Adrenal gland (tissue), 12 donors: Measurements from ENCODE around the gene ITGA1. TPM values are rescaled to one million over a fixed set of nuclear protein-coding genes. Genes with fewer than 3 reads are reported as not detected.

Experiments
- DNase-seq, 7 donors: peaks; one replicate each; pipeline ENCODE4 v3.0.0-alpha.2; 2019 to 2020
- H3K27ac ChIP-seq, 5 donors: fragments of 200-600 bp; sonication (generic) in 4 of 5; 1 replicate in 3 of 5; 2 replicates in 2 of 5; pipeline versions ENCODE4 v1.5.1 to v1.8.0; 2016 to 2020; ENCODE audit warnings: mild to moderate bottlenecking in 1 of 5
- H3K27me3 ChIP-seq: fragments of 200-600 bp; 2 replicates; pipeline ENCODE4 v1.8.0; 2021
- H3K36me3 ChIP-seq, 2 donors: fragments of 200-600 bp; replicated peaks in 1 of 2; 1 replicate in 1 of 2; 2 replicates in 1 of 2; pipeline versions ENCODE4 v1.5.1 to v1.8.0; 2018 to 2022
- H3K4me1 ChIP-seq, 2 donors: fragments of 200-600 bp; replicated peaks in 1 of 2; 1 replicate in 1 of 2; 2 replicates in 1 of 2; pipeline versions ENCODE4 v1.5.1 to v1.8.0; 2018 to 2021
- H3K4me3 ChIP-seq, 4 donors: fragments of 200-600 bp; sonication (generic) in 3 of 4; one replicate each; pipeline ENCODE4 v1.5.1; 2016 to 2018
- H3K9me3 ChIP-seq, 3 donors: fragments of 200-600 bp; sonication (generic) in 1 of 3; replicated peaks in 1 of 3; 1 replicate in 2 of 3; 2 replicates in 1 of 3; pipeline versions ENCODE4 v1.5.1 to v1.8.0; 2016 to 2021
- CTCF ChIP-seq, 6 experiments: fragments of 450-650 bp in 4 of 6; fragments of 200-600 bp in 2 of 6; sonication (generic) in 1 of 6; IDR thresholded peaks; 1 replicate in 5 of 6; 2 replicates in 1 of 6; pipeline versions ENCODE4 v1.5.1 to v1.8.0; 2016 to 2021; ENCODE audit warnings: antibody characterized with exemption in 6 of 6, mild to moderate bottlenecking in 2 of 6, moderate library complexity in 1 of 6
- POLR2A ChIP-seq, 2 donors: fragments of 450-650 bp; IDR thresholded peaks; one replicate each; pipeline ENCODE4 v1.6.1; 2017; ENCODE audit warnings: antibody characterized with exemption in 2 of 2, mild to moderate bottlenecking in 2 of 2, moderate library complexity in 1 of 2
- WGBS, 4 donors: extraction: QIAGEN DNeasy Blood & Tissue Kit in 2 of 4; methylation state at CpG; one replicate each; pipeline versions ENCODE4 v1.1.5 to v1.1.7; 2013 to 2017; 5-methylcytosine and 5-hydroxymethylcytosine counted together
- intact Hi-C, 2 donors: fragments of 100-400 bp; cut with DNase I; formaldehyde crosslinking; loops; one replicate each; pipeline versions ENCODE4 v1.14.1 to v1.15.0; 2022 to 2023
- polyA plus RNA-seq, 3 donors: library from polyadenylated mRNA; stranded (reverse); fragments of 200-250 nt in 2 of 3; fragments of 350-450 nt in 1 of 3; fragmentation: Illumina TruSeq in 1 of 3; extraction: RNeasy Lipid Tissue Mini Kit (QIAGEN cat#74804) in 1 of 3; gene quantifications; one replicate each; pipeline ENCODE4 v1.2.3, GENCODE V29; 2013 to 2014
- total RNA-seq, 9 donors: library from RNA; depleted of rRNA in 4 of 9; stranded (reverse); fragments of >200 nt in 4 of 9; fragments of 120-200 nt in 1 of 9; fragmentation: NEBNext Ultra II Directional in 1 of 9; extraction: Animal tissue kit (Norgen Biotek cat#: 25700) in 1 of 9; gene quantifications; one replicate each; pipeline versions ENCODE4 v1.1.0 to v1.2.4, GENCODE V29; 2013 to 2023
- donor health status: healthy with polysubstance abuse.
- donor health status: Bipolar disorder and iron deficiency.
- donor health status: DM: yes; HTN: yes; CAD: no.
- donor health status: DM: no; HTN: no; CAD: no.
- donor health status: DM: no; HTN: no; CAD: no.
- donor health status: DM: yes; HTN: yes; CAD: no.

ITGA1 gene
- total and polyA plus RNA-seq, 12 donors = 30.0 to 371 (median 149) TPM

- no peak overlapping the region for H3K4me3 ChIP-seq
- intact Hi-C loops = no loop called here
- DNase-seq = no peak
- no peaks in the 10 kb centered on the region for H3K27me3 ChIP-seq
- H3K9me3 ChIP-seq = no peaks in the 10 kb centered on the region
- H3K4me1 ChIP-seq = peaks cover 0 to 3% of the 10 kb centered on the region in 2 donors
- no peaks in the 10 kb centered on the region for H3K36me3 ChIP-seq
- TF ChIP-seq CTCF (IDR thresholded peaks at IDR 0.05) (no peak), POLR2A (IDR thresholded peaks at IDR 0.05) (no peak)
- peak overlapping the region in 1 of 5 donors; percentile 50 for H3K27ac ChIP-seq
- 13 to 31% (median 23%) methylated on average over 2 of the region's 2 CpGs for WGBS, 4 donors
Observed at GRCh38 chr5:52757527-52757926, 30.2 kb upstream of the ITGA1 start.

GRCh38 chr5:52758014-52758413, 29.7 kb upstream of the ITGA1 start:
- Histone ChIP-seq H3K4me3 (no peak overlapping the region), H3K9me3 (no peaks in the 10 kb centered on the region), H3K4me1 (peaks cover 0 to 3% of the 10 kb centered on the region in 2 donors), H3K36me3 (no peaks in the 10 kb centered on the region), H3K27me3 (no peaks in the 10 kb centered on the region), H3K27ac (peak overlapping the region in 1 of 5 donors; percentile 36)
- no peak for TF ChIP-seq CTCF (IDR thresholded peaks at IDR 0.05)
- no peak for TF ChIP-seq POLR2A (IDR thresholded peaks at IDR 0.05)
- WGBS, 4 donors = 91 to 96% (median 94%) methylated on average over 5 of the region's 5 CpGs
- intact Hi-C loops = no loop called here
- no peak for DNase-seq

- Histone ChIP-seq H3K27ac (no peak overlapping the region), H3K4me3 (no peak overlapping the region), H3K27me3 (no peaks in the 10 kb centered on the region), H3K9me3 (no peaks in the 10 kb centered on the region), H3K36me3 (no peaks in the 10 kb centered on the region), H3K4me1 (peaks cover 0 to 3% of the 10 kb centered on the region in 2 donors)
- 88 to 97% (median 95%) methylated on average over 1 of the region's 1 CpG for WGBS, 4 donors
- no peak for DNase-seq
- TF ChIP-seq CTCF (IDR thresholded peaks at IDR 0.05) = no peak
- no peak for TF ChIP-seq POLR2A (IDR thresholded peaks at IDR 0.05)
- intact Hi-C loops = no loop called here
Observed at GRCh38 chr5:52759331-52759730, 28.4 kb upstream of the ITGA1 start.

- Histone ChIP-seq H3K4me1 (peaks cover 0 to 3% of the 10 kb centered on the region in 2 donors), H3K27me3 (no peaks in the 10 kb centered on the region), H3K4me3 (no peak overlapping the region), H3K36me3 (no peaks in the 10 kb centered on the region), H3K9me3 (no peaks in the 10 kb centered on the region), H3K27ac (no peak overlapping the region)
- no peak for TF ChIP-seq POLR2A (IDR thresholded peaks at IDR 0.05)
- TF ChIP-seq CTCF (IDR thresholded peaks at IDR 0.05) = no peak
- intact Hi-C loops = no loop called here
- 91 to 100% (median 96%) methylated on average over 1 of the region's 1 CpG for WGBS, 4 donors
- no peak for DNase-seq
Observed at GRCh38 chr5:52760695-52761366, 26.9 kb upstream of the ITGA1 start.
